Forelimb muscle (tissue), 1 donor: ENCODE results near the gene EDARADD. TPM values are rescaled to one million over a fixed set of nuclear protein-coding genes. Genes with fewer than 3 reads are reported as not detected.
"Not testable (repeated sequence)": the region's sequence is repeated elsewhere in the genome, so short reads cannot be mapped to it uniquely, and the experiment has no call there.

Source experiments
- DNase-seq: peaks from one replicate; pipeline ENCODE4 v3.0.0-alpha.2; 2013; ENCODE audit warnings: low read depth
- polyA plus RNA-seq: library from polyadenylated mRNA; unstranded; fragments of 120-200 nt; gene quantifications from one replicate; pipeline ENCODE4 v1.2.1, GENCODE V29; 2013; ENCODE audit not compliant: insufficient read length

The EDARADD gene
- polyA plus RNA-seq, 1 donor = 0.32 TPM

DNA sequence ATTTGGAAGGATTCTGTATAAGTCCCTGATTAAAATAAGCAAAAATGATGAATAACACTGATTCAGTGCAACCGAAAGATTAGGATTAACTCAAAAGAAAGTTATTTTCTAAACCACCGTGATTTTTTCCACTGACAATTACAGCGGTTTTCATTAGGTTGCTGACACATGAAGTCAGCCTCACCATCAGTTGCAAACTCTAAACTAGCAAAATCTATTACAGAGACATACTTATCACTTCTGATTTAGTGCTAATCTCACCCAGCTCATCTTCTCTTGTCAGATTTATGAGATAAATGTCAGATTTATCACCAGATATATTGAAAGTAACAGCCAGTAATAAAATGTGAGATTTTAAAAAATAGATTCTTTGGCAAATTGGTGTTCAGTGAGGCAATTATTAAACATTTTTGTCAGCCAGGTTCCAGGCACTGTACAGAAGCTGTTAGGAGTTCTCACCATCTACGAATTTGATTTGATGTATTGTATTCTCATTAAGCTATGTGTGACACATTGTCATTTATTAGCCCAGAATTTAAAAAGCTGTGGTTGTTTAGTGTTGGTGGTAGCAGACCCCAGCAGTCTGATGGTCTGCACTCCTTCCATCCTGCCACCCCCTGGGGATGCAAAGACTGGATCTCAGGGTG lies 92.4 kb downstream of the EDARADD start:
- DNase-seq = no peak

DNA sequence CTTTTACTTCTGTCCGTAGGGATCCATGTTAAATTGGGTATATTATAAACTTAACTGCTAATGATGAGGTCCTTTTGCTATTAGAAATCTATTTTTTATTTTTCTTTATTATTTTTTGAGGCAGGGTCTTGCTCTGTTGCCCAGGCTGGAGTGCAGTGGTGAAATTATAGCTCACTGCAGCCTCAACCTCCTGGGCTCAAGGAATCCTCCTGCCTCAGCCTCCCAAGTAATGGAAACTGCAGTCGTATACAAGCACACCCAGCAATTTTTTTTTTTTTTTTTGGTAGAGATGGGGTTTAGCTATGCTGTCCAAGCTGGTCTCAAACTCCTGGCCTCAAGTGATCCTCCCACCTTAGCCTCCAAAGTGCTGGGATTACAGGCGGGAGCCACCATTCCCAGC lies 95.1 kb downstream of the EDARADD start:
- not testable (repeated sequence) for DNase-seq

DNA sequence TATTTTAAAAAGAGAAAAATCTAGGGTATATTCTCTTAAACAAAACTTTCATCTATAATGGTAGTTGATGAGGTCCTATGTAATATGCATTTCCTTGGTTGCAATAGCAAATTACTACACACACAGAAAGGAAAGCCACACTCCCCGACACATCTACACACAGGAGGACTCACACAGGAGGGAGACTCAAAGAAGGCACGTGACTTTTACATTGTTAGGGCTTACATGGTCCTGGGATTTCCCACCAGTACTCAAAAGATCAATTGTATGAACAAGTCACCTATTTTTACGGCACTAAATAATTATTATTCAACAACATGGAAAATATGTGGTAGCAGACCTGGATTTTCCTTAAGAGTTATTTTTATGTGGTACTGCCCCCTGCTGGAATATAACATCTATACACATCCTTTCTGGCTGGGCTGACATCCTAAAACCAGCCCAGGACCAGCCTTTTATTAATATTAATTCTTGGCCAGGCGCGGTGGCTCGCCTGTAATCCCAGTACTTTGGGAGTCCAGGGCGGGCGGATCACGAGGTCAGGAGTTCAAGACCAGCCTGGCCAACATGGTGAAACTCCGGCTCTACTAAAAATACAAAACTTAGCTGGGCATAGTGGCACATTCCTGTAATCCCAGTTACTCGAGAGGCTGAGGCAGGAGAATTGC lies 95.8 kb downstream of the EDARADD start:
- DNase-seq = peak; percentile 16

- no peak for DNase-seq
These were observed 97.5 kb downstream of the EDARADD start for GRCh38 chr1:236491469-236492136.

GRCh38 chr1:236492378-236492777 lies 98.3 kb downstream of the EDARADD start:
- no peak for DNase-seq

DNA sequence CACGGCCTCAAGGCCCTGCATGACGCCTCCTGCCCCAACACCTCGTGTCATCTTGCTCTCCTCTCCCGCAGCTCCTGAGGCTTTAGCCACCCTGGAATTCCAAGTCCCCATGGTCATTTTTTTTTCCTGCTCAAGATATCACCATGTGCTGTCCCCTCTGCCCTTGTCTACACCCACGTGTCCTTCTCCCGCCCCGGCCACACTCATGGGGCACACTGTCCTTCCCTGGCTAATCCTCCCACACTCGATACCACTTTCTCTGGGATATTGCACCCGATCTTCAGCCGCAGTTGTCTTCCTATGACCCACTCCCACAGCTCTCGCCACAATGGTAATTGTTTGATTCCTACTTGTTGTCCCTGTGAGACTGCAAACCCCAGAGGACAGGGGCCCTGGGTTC lies 100.0 kb downstream of the EDARADD start:
- DNase-seq = no peak

GRCh38 chr1:236494586-236495466 lies 100.7 kb downstream of the EDARADD start:
- DNase-seq = no peak

- DNase-seq = no peak
These were observed 101.5 kb downstream of the EDARADD start for GRCh38 chr1:236495467-236496112.

DNA sequence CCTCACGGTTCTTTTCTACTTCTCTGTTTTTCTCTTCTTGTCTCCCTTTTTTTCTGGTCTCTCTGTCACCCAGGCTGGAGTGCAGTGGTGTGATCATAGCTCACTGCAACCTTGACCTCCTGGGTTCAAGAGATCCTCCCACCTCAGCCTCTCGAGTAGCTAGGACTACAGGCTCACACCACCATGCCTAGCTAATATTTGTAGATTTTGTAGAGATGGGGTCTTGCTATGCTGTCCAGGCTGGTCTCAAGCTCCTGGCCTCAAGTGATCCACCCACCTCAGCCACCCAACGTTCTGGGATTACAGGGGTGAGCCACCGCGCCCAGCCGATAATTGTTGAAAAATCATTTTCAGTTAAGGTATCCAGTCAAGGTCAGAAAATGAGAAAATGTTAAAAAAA lies 103.8 kb downstream of the EDARADD start:
- DNase-seq = no peak

DNA sequence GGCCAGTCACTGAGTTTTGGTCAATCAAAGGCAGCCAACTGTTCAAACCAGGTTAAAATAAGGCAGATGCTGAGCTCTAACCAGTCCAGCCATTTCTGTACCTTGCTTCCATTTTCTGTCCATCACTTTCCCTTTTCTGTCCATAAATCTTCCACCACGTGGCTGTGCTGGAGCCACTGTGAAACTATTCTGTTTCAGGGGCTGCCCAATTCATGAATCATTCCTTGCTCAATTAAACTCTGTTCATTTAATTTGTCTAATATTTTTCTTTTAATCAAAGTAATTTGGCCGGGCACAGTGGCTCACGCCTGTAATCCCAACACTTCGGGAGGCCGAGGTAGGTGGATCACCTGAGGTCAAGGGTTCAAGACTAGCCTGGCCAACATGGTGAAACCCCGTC lies 107.0 kb downstream of the EDARADD start:
- DNase-seq = no peak

DNA sequence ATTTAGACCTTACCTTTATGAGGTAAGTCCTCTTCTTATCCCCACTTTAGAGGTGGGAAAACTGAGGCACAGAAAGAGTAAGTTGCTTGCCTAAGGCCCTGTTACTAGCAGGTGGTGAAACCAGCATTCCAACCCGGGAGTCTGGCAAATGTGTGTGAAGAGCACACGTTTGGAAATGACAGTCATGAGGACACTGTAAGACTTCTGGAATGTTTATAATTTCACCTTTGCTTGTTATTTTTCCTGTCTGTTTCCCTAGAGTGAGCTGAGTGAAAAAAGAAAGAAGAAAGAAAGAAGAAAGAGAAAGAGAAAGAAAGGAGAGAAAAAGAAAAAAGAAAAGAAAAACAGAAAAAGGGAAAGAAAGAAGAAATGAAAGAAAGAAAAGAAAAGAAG lies 108.5 kb downstream of the EDARADD start:
- no peak for DNase-seq

- DNase-seq = no peak
These were observed 109.0 kb downstream of the EDARADD start for GRCh38 chr1:236502972-236503639.

- DNase-seq = not testable (repeated sequence)
These were observed 110.3 kb downstream of the EDARADD start for GRCh38 chr1:236504338-236504737.

DNA sequence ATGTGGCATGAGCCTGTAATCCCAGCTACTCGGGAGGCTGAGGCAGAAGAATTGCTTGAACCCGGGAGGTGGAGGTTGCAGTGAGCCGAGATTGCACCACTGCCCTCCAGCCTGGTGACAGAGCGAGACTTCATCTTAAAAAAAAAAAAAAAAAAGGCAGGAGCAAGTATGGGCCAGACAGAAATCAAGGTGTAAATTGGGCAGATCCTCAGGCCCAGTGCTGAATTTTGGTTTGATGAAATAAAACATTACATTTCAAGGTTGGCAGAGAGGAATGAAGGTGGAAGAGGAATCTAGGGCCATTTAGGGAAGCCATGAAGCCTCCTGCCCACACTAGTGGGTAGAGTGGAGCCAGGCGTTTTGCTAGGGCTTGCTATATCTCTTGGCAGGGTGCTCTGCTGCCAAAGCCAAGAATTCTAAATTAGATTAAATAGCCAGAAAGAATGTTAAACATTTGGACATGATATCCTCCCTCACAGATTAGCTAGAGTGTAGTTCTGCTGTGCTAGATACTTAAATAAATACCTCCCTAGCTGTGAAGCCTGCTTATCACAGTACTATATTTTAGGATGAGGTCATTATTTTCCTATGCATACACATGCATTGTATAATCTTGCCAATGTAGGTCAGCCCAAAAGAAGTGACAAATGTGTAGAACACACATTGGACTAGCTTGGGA lies 113.1 kb downstream of the EDARADD start:
- no peak for DNase-seq

DNA sequence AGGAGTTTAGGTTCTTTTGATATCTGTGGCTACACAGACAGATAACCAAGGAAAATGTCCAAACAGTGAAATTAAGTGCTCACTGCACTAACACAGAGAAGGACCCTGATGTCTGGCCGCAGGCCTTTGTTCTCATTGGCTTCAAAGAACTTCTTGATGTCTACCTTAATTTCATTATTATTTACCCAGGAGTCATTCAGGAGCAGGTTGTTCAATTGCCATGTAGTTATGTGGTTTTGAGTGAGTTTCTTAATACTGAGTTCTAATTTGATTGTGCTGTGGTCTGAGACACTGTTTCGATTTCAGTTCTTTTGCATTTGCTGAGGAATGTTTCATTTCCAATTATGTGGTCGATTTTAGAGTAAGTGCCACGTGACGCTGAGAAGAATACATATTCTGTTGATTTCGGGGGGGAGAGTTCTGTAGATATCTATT lies 114.5 kb downstream of the EDARADD start:
- no peak for DNase-seq

- no peak for DNase-seq
These were observed 115.1 kb downstream of the EDARADD start for GRCh38 chr1:236509203-236509602.

DNA sequence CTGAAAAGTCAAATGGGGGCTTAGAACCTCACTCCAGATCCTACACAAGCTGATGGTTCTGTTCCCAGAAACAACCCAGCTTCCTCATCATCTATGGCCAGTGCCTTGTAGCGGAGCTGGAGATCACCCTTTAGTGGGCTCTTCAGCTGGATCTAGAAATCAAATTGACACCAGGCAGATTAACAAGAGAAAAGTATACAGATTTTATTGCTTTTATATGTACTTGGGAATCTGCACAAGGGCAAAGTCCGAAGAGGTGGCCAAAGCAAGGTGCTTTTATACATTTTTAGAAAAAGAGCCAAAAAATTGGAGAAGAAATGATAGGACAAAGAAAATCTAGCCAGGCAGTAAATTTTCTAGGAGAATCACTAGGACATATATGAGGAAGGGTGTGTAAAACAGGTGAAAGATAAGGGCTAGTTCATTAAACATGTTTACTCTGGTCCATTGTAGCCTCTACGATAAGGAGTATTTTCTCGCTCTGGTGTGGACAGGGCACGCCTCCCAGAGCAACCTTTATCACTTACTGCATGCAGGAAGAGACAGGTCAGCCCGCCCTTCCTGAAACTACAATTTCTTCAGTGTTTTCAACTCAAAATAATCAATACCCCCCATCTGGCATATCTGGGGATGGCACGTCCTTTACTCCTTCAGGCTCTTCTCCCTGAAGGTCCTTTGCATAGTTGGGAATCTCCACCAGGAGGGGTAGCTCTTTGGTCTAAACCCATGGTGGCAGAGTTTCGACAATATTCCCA lies 115.7 kb downstream of the EDARADD start:
- DNase-seq = no peak

DNA sequence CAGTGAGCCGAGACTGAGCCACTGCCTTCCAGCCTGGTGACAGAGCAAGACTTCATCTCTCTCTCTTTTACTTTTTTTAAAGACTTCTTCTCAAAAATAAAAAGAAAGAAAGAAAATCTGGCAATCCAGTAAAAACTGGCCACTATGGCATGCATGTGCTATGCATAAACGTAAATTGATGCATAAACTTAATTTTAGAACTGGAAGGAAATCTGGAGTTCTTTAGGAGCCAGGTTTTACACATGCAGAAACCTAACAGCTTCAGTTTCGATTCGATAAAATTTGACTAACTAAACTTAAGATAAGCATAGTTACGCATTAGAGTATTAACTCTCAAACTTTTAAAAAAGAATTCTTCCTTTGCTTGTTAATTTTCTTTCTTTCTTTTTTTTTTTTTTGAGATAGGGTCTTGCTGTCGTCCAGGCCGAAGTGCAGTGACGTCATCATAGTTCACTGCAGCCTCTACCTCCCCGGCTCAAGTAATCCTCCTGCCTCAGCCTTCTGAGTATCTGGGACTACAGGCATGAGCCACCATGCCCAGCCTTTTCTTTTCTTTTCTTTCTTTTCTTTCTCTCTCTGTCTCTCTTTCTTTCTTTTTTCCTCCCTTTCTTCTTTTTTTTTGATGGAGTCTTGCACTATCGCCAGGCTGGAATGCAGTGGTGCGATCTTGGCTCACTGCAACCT lies 117.8 kb downstream of the EDARADD start:
- no peak for DNase-seq
